Astrocyte of the spinal cord (primary cell): ENCODE measurements around the gene GRB10.

Experiments used
- DNase-seq: peaks from one replicate; pipeline ENCODE4 v3.0.0; 2011; ENCODE audit warnings: low read depth, low spot score
- H3K4me3 ChIP-seq: 2 replicates; pipeline ENCODE4 v1.5.1; 2011; ENCODE audit warnings: low read depth, mild to moderate bottlenecking, low read length, moderate library complexity
- CTCF ChIP-seq: IDR thresholded peaks from 2 replicates; pipeline ENCODE4 v1.5.1; 2012; ENCODE audit warnings: low read depth, mild to moderate bottlenecking, low read length, inconsistent platforms
- in situ Hi-C: cut with HindIII; loops from 2 replicates; pipeline ENCODE4 v1.10.0; 2017; ENCODE audit warnings: low sequenced_read_pairs

The GRB10 gene

GRCh38 chr7:50674896-50675835 lies 107.5 kb downstream of the GRB10 start:
- in situ Hi-C loops, result no loop called here
- TF ChIP-seq CTCF, result no peak
- no peak for DNase-seq
- H3K4me3 ChIP-seq, result no peak overlapping the region

DNA sequence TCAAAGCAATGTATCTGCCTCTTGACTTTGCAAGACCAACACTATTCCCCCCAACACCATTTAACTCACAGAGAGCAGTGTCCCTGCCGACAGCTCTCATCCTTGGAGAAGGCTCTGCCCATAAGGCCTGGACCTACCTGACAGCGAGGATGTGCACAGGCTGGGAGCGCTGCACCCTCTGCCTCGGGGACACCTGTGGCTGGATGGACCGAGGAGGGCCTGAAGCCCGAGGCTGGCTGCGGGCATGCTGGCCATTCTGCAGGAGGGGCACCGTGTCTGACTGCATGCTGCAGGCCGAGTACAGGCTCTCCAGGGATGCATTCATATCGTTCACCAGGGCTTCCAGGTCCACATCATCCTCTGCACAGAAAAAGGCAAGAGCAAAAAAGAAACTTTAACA lies 108.4 kb downstream of the GRB10 start:
- H3K4me3 ChIP-seq, result no peak overlapping the region
- no peak for TF ChIP-seq CTCF
- DNase-seq, result no peak
- in situ Hi-C loops, result no loop called here

DNA sequence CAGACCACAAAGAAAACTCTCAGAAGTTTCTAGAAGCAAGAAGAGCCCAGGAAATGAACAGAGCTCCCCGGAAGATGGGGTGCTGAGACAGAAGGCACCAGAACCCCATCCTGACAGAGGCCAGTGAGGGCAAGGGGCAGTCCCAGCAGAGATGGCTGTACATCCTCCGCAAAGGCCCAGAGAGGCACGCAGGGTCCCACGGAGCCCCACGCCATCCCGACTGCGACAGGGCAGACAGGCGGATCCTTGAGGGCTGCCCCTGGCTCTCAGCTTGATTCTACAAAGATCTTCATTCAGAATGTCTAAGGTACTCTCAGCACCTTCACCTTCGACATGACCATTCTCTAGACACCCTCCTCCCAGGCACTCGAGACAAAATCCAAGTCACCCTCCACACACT lies 109.6 kb downstream of the GRB10 start:
- in situ Hi-C loops, result no loop called here
- TF ChIP-seq CTCF, result no peak
- H3K4me3 ChIP-seq, result no peak overlapping the region
- DNase-seq, result no peak

GRCh38 chr7:50672045-50672444 lies 110.7 kb downstream of the GRB10 start:
- no peak for DNase-seq
- TF ChIP-seq CTCF, result no peak
- in situ Hi-C loops, result no loop called here

GRCh38 chr7:50671386-50671785 lies 111.3 kb downstream of the GRB10 start:
- in situ Hi-C loops, result no loop called here
- no peak for TF ChIP-seq CTCF

More at GRCh38 chr7:50672045-50672444, 110.7 kb downstream of the GRB10 start:
- no peak overlapping the region for H3K4me3 ChIP-seq

GRCh38 chr7:50669890-50670289 lies 112.8 kb downstream of the GRB10 start:
- no peak overlapping the region for H3K4me3 ChIP-seq
- TF ChIP-seq CTCF, result no peak
- in situ Hi-C loops, result no loop called here
- no peak for DNase-seq

More at GRCh38 chr7:50671386-50671785, 111.3 kb downstream of the GRB10 start:
- DNase-seq, result no peak
- H3K4me3 ChIP-seq, result no peak overlapping the region
